HL-60 (cell line): Measurements from ENCODE around the gene ATP10D.

Experiments
- DNase-seq, 2 experiments: peaks; one replicate each; pipeline ENCODE4 v3.0.0-alpha.2; 2010 to 2020; ENCODE audit warnings: low read depth in 1 of 2, low spot score in 1 of 2
- H3K27ac ChIP-seq: fragments of 250-450 bp; sonication (Bioruptor Pico); replicated peaks from 2 replicates; pipeline ENCODE4 v1.5.1; 2020; ENCODE audit warnings: mild to moderate bottlenecking, moderate library complexity
- H3K27me3 ChIP-seq: fragments of 250-450 bp; sonication (Bioruptor Pico); 2 replicates; pipeline ENCODE4 v1.5.1; 2021; ENCODE audit warnings: mild to moderate bottlenecking, moderate library complexity; ENCODE audit not compliant: insufficient read depth, poor library complexity, severe bottlenecking
- H3K4me3 ChIP-seq: replicated peaks from 2 replicates; pipeline ENCODE4 v1.5.1; 2011; ENCODE audit warnings: mild to moderate bottlenecking, control low read depth, low read length; ENCODE audit not compliant: insufficient read depth
- CTCF ChIP-seq: IDR thresholded peaks from one replicate; pipeline ENCODE4 v1.5.1; 2011; ENCODE audit warnings: low read length, control low read depth, inconsistent platforms; ENCODE audit not compliant: insufficient read depth
- GABPA ChIP-seq: IDR thresholded peaks from 2 replicates; pipeline ENCODE4 v1.6.1; 2012; ENCODE audit warnings: low read depth
- POLR2AphosphoS5 ChIP-seq: IDR thresholded peaks from 2 replicates; pipeline ENCODE4 v1.6.1; 2012; ENCODE audit warnings: low read depth
- SPI1 ChIP-seq: IDR thresholded peaks from 2 replicates; pipeline ENCODE4 v1.6.1; 2012; ENCODE audit warnings: low read depth, mild to moderate bottlenecking, borderline replicate concordance
- TF ChIP-seq, protein P1 (sequence below): IDR thresholded peaks from 2 replicates; pipeline ENCODE4 v1.6.1; 2012; ENCODE audit warnings: low read depth; ENCODE audit not compliant: insufficient replicate concordance

The ATP10D gene

GRCh38 chr4:47598896-47599295, 113.8 kb downstream of the ATP10D start:
- TF ChIP-seq GABPA (no peak), CTCF (no peak), SPI1 (no peak), POLR2AphosphoS5 (no peak)
- TF ChIP-seq, protein P1, sequence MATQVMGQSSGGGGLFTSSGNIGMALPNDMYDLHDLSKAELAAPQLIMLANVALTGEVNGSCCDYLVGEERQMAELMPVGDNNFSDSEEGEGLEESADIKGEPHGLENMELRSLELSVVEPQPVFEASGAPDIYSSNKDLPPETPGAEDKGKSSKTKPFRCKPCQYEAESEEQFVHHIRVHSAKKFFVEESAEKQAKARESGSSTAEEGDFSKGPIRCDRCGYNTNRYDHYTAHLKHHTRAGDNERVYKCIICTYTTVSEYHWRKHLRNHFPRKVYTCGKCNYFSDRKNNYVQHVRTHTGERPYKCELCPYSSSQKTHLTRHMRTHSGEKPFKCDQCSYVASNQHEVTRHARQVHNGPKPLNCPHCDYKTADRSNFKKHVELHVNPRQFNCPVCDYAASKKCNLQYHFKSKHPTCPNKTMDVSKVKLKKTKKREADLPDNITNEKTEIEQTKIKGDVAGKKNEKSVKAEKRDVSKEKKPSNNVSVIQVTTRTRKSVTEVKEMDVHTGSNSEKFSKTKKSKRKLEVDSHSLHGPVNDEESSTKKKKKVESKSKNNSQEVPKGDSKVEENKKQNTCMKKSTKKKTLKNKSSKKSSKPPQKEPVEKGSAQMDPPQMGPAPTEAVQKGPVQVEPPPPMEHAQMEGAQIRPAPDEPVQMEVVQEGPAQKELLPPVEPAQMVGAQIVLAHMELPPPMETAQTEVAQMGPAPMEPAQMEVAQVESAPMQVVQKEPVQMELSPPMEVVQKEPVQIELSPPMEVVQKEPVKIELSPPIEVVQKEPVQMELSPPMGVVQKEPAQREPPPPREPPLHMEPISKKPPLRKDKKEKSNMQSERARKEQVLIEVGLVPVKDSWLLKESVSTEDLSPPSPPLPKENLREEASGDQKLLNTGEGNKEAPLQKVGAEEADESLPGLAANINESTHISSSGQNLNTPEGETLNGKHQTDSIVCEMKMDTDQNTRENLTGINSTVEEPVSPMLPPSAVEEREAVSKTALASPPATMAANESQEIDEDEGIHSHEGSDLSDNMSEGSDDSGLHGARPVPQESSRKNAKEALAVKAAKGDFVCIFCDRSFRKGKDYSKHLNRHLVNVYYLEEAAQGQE = no peak
- no peaks in the 10 kb centered on the region for H3K27me3 ChIP-seq
- no peak for DNase-seq
- H3K4me3 ChIP-seq = no peak overlapping the region
- no peak overlapping the region for H3K27ac ChIP-seq

- Histone ChIP-seq H3K27me3 (no peaks in the 10 kb centered on the region), H3K27ac (no peak overlapping the region), H3K4me3 (no peak overlapping the region)
- TF ChIP-seq POLR2AphosphoS5 (no peak), SPI1 (no peak), GABPA (no peak), CTCF (no peak)
- TF ChIP-seq, protein P1 = no peak
- DNase-seq = no peak
Measured at GRCh38 chr4:47606482-47606881, 121.4 kb downstream of the ATP10D start.

DNA sequence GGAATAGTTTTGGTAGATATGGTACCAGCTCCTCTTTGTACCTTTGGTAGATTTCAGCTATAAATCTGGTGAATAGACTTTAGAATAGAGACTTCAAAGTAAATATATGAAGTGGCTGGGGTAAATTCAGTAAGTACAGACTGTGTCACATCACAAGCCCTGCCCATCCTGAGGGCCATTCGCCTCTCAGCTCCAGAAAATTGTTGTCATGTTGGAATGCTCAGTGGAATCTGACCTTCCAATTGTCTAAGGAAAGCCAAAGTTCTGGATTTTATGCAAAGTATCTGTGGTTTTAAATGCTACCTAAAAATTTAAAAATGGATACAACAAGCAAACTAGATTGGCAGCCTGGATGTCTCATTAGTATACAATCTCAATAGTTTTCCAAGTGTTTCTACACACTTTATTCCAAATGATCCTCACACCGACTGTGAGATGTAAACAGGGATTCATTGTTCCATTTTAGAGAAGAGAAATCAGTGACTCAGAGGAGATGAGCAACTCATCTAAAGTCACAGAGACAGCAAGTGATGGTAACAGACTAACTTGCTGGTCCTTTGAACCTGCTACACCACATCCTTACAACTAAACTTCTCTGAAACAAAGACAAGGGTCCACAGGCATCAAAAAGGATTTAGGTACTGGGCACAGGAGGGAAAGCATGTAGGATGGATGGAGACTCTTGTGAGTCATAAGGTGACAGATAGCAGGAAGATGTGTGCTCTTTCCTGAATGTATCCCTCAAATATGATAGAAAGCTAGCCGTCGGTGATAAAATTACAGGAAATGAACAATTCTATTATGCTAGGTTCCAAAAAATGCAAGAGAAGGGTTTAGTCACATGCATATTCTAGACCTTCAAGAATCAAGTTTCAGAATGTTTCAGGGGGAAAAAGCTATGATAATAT, 127.3 kb downstream of the ATP10D start:
- Histone ChIP-seq H3K4me3 (no peak overlapping the region), H3K27ac (no peak overlapping the region), H3K27me3 (no peaks in the 10 kb centered on the region)
- no peak for TF ChIP-seq POLR2AphosphoS5
- no peak for TF ChIP-seq GABPA
- TF ChIP-seq CTCF = no peak
- TF ChIP-seq, protein P1 = no peak
- no peak for TF ChIP-seq SPI1
- no peak for DNase-seq
